ENCODE measurements around the gene MALRD1.

MALRD1 gene

GRCh38 chr10:19656420-19657042, 607.9 kb downstream of the MALRD1 start:
- no peak for DNase-seq (ENCODE audit: low spot score)
- TF ChIP-seq CTCF (IDR thresholded peaks at IDR 0.05; ENCODE audit: extremely low read depth, missing control alignments): no peak

- no peak for TF ChIP-seq CTCF (IDR thresholded peaks at IDR 0.05; ENCODE audit: extremely low read depth, missing control alignments)
- no peak for DNase-seq (ENCODE audit: low spot score)
Observed at GRCh38 chr10:19658131-19658530, 609.5 kb downstream of the MALRD1 start.

GRCh38 chr10:19658622-19659233, 610.1 kb downstream of the MALRD1 start:
- DNase-seq (ENCODE audit: low spot score): no peak
- TF ChIP-seq CTCF (IDR thresholded peaks at IDR 0.05; ENCODE audit: extremely low read depth, missing control alignments): no peak

- no peak for DNase-seq (ENCODE audit: low spot score)
- TF ChIP-seq CTCF (IDR thresholded peaks at IDR 0.05; ENCODE audit: extremely low read depth, missing control alignments): no peak
Observed at GRCh38 chr10:19659920-19660655, 611.5 kb downstream of the MALRD1 start.

GRCh38 chr10:19663344-19663743, 614.7 kb downstream of the MALRD1 start:
- no peak for TF ChIP-seq CTCF (IDR thresholded peaks at IDR 0.05; ENCODE audit: extremely low read depth, missing control alignments)
- DNase-seq (ENCODE audit: low spot score): no peak

- DNase-seq (ENCODE audit: low spot score): no peak
- no peak for TF ChIP-seq CTCF (IDR thresholded peaks at IDR 0.05; ENCODE audit: extremely low read depth, missing control alignments)
Observed at GRCh38 chr10:19668116-19668515, 619.5 kb downstream of the MALRD1 start.

- no peak for TF ChIP-seq CTCF (IDR thresholded peaks at IDR 0.05; ENCODE audit: extremely low read depth, missing control alignments)
- DNase-seq (ENCODE audit: low spot score): no peak
Observed at GRCh38 chr10:19676063-19676462, 627.5 kb downstream of the MALRD1 start.
